Measurements from ENCODE around the gene ADGRG1.

ADGRG1 gene

GRCh38 chr16:57614536-57614935 is 13.9 kb upstream of the ADGRG1 start:
- peaks cover 21% of the 10 kb centered on the region for H3K4me1 ChIP-seq
- H3K36me3 ChIP-seq, result no peaks in the 10 kb centered on the region
- H3K27me3 ChIP-seq, result no peaks in the 10 kb centered on the region
- no peak overlapping the region for H3K4me3 ChIP-seq (ENCODE audit: low read depth, low read length)
- TF ChIP-seq CTCF (IDR thresholded peaks at IDR 0.05; ENCODE audit: low read depth, low read length), result no peak
- no peaks in the 10 kb centered on the region for H3K9me3 ChIP-seq
- peak; percentile 18 for DNase-seq

GRCh38 chr16:57614944-57615343 is 13.5 kb upstream of the ADGRG1 start:
- peak; percentile 1 for DNase-seq
- peaks cover 22% of the 10 kb centered on the region for H3K4me1 ChIP-seq

DNA sequence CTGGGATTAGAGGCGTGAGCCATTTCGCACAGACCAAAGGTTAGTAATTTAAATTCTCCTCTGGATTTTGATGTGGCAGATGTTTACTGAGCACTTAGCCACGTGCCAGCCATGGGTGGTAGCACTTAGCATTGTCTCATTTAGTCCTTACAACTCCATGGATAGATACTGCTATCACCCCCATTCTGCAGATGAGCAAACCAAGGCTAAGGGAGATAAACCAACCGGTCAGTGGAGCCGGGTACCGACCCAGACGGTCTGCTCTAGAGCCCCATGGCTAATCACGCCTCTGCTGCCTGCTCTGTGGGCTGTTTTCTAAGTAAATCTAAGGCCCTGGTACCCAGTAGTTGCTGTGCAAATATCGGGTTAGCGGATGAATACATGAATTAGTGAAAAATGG is 12.6 kb upstream of the ADGRG1 start:
- Histone ChIP-seq H3K9me3 (no peaks in the 10 kb centered on the region), H3K36me3 (no peaks in the 10 kb centered on the region), H3K27me3 (no peaks in the 10 kb centered on the region), H3K4me3 (ENCODE audit: low read depth, low read length) (no peak overlapping the region), H3K4me1 (peaks cover 13% of the 10 kb centered on the region)
- no peak for TF ChIP-seq CTCF (IDR thresholded peaks at IDR 0.05; ENCODE audit: low read depth, low read length)
- DNase-seq, result peak; percentile 3

More at GRCh38 chr16:57614944-57615343, 13.5 kb upstream of the ADGRG1 start:
- Histone ChIP-seq H3K36me3 (no peaks in the 10 kb centered on the region), H3K9me3 (no peaks in the 10 kb centered on the region), H3K4me3 (ENCODE audit: low read depth, low read length) (no peak overlapping the region), H3K27me3 (no peaks in the 10 kb centered on the region)
- no peak for TF ChIP-seq CTCF (IDR thresholded peaks at IDR 0.05; ENCODE audit: low read depth, low read length)

- peak; percentile 1 for DNase-seq
- no peaks in the 10 kb centered on the region for H3K36me3 ChIP-seq
- H3K27me3 ChIP-seq, result no peaks in the 10 kb centered on the region
- peaks cover 9% of the 10 kb centered on the region for H3K4me1 ChIP-seq
- no peaks in the 10 kb centered on the region for H3K9me3 ChIP-seq
- no peak overlapping the region for H3K4me3 ChIP-seq (ENCODE audit: low read depth, low read length)
- TF ChIP-seq CTCF (IDR thresholded peaks at IDR 0.05; ENCODE audit: low read depth, low read length), result no peak
Observed at GRCh38 chr16:57616241-57616640, 12.2 kb upstream of the ADGRG1 start.

- TF ChIP-seq CTCF (IDR thresholded peaks at IDR 0.05; ENCODE audit: low read depth, low read length), result no peak
- peaks cover 4% of the 10 kb centered on the region; the same call in 1 of the 2 replicates for H3K4me1 ChIP-seq
- peak; percentile 4 for DNase-seq
- H3K36me3 ChIP-seq, result no peaks in the 10 kb centered on the region
- H3K27me3 ChIP-seq, result no peaks in the 10 kb centered on the region
- H3K4me3 ChIP-seq (ENCODE audit: low read depth, low read length), result no peak overlapping the region
- H3K9me3 ChIP-seq, result no peaks in the 10 kb centered on the region
Observed at GRCh38 chr16:57616876-57617275, 11.6 kb upstream of the ADGRG1 start.

DNA sequence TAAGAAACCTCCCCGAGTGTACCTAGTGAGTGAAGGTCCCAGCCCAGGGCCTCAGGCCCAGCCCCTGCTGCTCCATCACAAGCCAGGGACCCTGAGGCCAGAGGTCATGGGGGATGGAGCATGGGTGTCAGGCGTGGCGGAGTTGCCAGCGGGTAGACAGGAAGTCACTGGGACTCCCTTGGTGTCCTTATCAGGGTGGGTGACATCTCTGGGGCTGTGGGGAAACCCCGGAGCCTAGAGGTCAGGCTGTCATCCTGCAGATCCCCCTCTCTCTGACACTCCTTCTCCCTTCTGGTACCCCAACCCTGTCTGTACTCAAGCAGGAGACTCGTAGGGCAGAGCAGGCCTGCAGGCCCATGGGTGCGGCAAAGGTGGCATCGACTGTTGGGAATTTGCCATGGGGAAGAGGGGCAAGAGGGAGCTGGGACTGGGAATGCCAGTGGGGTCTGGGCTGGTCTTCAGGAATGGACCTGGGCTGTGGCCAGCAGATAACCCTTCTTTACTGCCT is 10.8 kb upstream of the ADGRG1 start:
- Histone ChIP-seq H3K36me3 (no peaks in the 10 kb centered on the region), H3K27me3 (no peaks in the 10 kb centered on the region), H3K9me3 (no peaks in the 10 kb centered on the region), H3K4me1 (peaks cover 9% of the 10 kb centered on the region), H3K4me3 (ENCODE audit: low read depth, low read length) (no peak overlapping the region)
- TF ChIP-seq CTCF (IDR thresholded peaks at IDR 0.05; ENCODE audit: low read depth, low read length), result no peak
- DNase-seq, result peak; percentile 5
